Parathyroid adenoma (tissue), 2 donors: ENCODE measurements around the gene RASAL1.

Source experiments
- H2AFZ ChIP-seq: fragments of 300-600 bp; sonication (generic); one replicate; pipeline ENCODE4 v1.7.0; 2017; ENCODE audit warnings: antibody characterized with exemption, mild to moderate bottlenecking
- H3K27ac ChIP-seq: fragments of 300-600 bp; sonication (generic); one replicate; pipeline ENCODE4 v1.7.0; 2017
- H3K27me3 ChIP-seq: fragments of 300-600 bp; sonication (generic); one replicate; pipeline ENCODE4 v1.7.0; 2017; ENCODE audit warnings: low read length; ENCODE audit not compliant: control insufficient read depth, insufficient read depth
- H3K36me3 ChIP-seq: fragments of 300-600 bp; sonication (generic); one replicate; pipeline ENCODE4 v1.7.0; 2017; ENCODE audit warnings: low read length; ENCODE audit not compliant: control insufficient read depth, insufficient read depth
- H3K4me1 ChIP-seq: fragments of 300-600 bp; sonication (generic); one replicate; pipeline ENCODE4 v1.7.0; 2017; ENCODE audit warnings: control low read depth
- H3K4me2 ChIP-seq: fragments of 300-600 bp; sonication (generic); one replicate; pipeline ENCODE4 v1.7.0; 2017; ENCODE audit warnings: low read length
- H3K4me3 ChIP-seq: fragments of 300-600 bp; sonication (generic); one replicate; pipeline ENCODE4 v1.7.0; 2017; ENCODE audit warnings: low read depth, low read length
- H3K79me2 ChIP-seq: fragments of 300-600 bp; sonication (generic); one replicate; pipeline ENCODE4 v1.7.0; 2017; ENCODE audit warnings: control low read depth
- H3K9ac ChIP-seq: fragments of 300-600 bp; sonication (generic); one replicate; pipeline ENCODE4 v1.7.0; 2017; ENCODE audit warnings: mild to moderate bottlenecking
- H3K9me3 ChIP-seq: fragments of 300-600 bp; sonication (generic); one replicate; pipeline ENCODE4 v1.7.0; 2017; ENCODE audit warnings: low read length; ENCODE audit not compliant: control insufficient read depth
- TF ChIP-seq, protein P1 (sequence below): fragments of 300-600 bp; sonication (generic); IDR thresholded peaks from one replicate; pipeline ENCODE4 v1.7.0; 2017; ENCODE audit warnings: antibody characterized with exemption, mild to moderate bottlenecking
- donor health status: primary hyperparathyroidism.

Gene RASAL1

DNA sequence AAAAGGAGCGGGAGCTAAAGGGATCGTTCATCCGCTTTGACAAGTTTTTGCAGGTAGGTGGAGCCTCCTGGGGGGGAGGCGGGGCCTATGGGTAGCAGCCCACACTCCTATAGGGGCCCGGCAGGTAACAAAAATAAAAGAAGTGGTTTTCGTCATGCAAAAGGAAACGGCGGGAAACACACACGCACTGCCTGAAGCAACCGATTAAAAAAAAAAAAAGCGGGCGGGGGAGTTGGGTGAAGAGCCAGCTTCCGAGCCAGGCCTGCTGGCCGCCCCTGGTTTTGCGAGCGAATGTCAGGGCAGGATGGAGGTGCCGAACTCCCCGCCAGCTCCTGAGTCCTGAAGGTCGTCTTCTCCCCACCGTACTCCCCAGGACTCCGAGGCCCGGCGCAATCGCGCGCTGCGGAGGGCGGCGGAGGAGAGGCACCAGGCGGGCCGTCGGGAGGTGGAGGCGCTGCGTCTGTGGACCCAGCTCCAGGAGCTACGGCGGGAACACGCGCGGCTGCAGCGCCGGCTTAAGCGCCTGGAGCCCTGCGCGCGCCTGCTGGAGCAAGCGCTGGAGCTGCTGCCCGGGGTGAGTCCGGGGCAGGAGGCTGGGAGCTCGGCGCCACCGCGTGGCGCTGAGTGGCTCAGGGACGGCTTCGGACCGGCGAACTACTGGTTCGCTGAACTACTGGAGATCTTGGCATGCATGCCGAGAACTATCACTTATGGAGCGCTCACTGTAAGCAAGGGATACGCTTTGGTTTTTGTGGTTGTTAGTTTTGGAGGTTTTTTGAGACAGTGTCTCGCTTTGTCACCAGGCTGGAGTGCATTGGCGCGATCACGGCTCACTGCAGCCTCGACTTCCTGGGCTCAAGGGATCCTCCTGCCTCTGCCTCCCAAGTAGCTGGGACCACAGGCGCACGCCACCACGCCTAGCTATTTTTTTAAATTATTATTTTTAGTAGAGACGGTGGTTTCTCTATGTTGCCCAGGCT is 17.6 kb upstream of the RASAL1 start:
- H3K36me3 ChIP-seq = no peaks in the 10 kb centered on the region
- no peaks in the 10 kb centered on the region for H3K27me3 ChIP-seq
- H3K4me1 ChIP-seq = peaks cover 8% of the 10 kb centered on the region
- H2AFZ ChIP-seq = peak overlapping the region; percentile 96
- H3K9ac ChIP-seq = no peak overlapping the region
- no peaks in the 10 kb centered on the region for H3K79me2 ChIP-seq
- no peaks in the 10 kb centered on the region for H3K9me3 ChIP-seq
- peak overlapping the region; percentile 44 for H3K4me3 ChIP-seq
- TF ChIP-seq, protein P1, sequence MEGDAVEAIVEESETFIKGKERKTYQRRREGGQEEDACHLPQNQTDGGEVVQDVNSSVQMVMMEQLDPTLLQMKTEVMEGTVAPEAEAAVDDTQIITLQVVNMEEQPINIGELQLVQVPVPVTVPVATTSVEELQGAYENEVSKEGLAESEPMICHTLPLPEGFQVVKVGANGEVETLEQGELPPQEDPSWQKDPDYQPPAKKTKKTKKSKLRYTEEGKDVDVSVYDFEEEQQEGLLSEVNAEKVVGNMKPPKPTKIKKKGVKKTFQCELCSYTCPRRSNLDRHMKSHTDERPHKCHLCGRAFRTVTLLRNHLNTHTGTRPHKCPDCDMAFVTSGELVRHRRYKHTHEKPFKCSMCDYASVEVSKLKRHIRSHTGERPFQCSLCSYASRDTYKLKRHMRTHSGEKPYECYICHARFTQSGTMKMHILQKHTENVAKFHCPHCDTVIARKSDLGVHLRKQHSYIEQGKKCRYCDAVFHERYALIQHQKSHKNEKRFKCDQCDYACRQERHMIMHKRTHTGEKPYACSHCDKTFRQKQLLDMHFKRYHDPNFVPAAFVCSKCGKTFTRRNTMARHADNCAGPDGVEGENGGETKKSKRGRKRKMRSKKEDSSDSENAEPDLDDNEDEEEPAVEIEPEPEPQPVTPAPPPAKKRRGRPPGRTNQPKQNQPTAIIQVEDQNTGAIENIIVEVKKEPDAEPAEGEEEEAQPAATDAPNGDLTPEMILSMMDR = peak; percentile 86
- H3K27ac ChIP-seq = peak overlapping the region; percentile 70
- peak overlapping the region; percentile 73 for H3K4me2 ChIP-seq

DNA sequence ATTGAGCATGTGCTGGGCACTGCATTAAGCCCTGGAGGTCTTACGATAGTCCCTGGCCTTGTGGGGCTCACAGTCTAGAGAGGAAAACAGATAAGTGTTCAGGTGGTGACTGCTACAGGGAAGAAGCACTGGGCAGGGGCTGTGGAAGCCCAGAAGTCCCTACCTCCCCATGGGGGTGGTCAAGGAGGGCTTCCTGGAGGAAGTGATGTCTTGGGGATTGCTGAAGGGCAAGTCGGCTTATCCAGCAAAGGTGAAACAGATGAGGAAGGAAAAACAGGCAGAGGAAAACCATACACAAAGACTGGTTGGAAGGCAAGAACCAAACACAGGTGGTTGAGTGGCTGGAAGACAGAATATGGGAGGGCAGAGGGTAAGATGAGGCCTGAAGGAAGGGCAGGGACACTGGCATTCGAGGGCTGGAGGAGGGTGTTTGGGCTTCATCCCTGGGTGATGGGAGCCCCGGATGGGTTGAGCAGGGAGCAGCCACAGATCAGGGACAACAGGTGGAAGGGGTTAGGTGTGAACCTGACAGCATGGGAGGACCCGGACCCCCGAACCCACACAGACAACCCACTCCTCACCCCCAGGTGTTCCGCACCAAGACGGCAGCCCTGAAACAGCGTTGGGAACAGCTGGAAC is 16.8 kb upstream of the RASAL1 start:
- no peak overlapping the region for H3K4me3 ChIP-seq
- no peaks in the 10 kb centered on the region for H3K36me3 ChIP-seq
- H3K9me3 ChIP-seq = no peaks in the 10 kb centered on the region
- TF ChIP-seq, protein P1 = no peak
- H3K27me3 ChIP-seq = no peaks in the 10 kb centered on the region
- H3K9ac ChIP-seq = no peak overlapping the region
- peaks cover 8% of the 10 kb centered on the region for H3K4me1 ChIP-seq
- H3K27ac ChIP-seq = peak overlapping the region; percentile 70
- no peaks in the 10 kb centered on the region for H3K79me2 ChIP-seq
- H2AFZ ChIP-seq = peak overlapping the region; percentile 96
- no peak overlapping the region for H3K4me2 ChIP-seq

DNA sequence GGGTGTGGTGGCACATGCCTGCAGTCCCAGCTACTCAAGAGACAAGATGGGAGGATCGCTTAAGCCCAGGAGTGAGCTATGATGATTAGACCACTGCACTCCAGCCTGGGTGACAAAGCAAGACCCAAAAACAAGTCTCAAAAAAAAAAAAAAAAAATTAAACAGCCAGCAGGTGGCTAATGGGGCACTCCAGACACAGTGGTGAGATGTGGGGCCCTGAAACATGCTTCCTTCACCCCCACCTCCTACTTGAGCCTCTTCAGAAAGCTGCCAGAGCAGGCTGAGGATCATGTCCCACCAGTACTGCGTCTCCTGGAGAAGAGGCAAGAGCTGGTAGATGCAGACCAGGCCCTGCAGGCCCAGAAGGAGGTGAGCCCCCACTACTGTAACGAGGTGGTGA is 16.1 kb upstream of the RASAL1 start:
- Histone ChIP-seq H3K27me3 (no peaks in the 10 kb centered on the region), H3K27ac (no peak overlapping the region), H3K36me3 (no peaks in the 10 kb centered on the region), H3K9ac (no peak overlapping the region), H3K9me3 (no peaks in the 10 kb centered on the region), H3K4me2 (no peak overlapping the region), H2AFZ (no peak overlapping the region), H3K4me3 (no peak overlapping the region), H3K79me2 (no peaks in the 10 kb centered on the region), H3K4me1 (peaks cover 8% of the 10 kb centered on the region)
- TF ChIP-seq, protein P1 = no peak

DNA sequence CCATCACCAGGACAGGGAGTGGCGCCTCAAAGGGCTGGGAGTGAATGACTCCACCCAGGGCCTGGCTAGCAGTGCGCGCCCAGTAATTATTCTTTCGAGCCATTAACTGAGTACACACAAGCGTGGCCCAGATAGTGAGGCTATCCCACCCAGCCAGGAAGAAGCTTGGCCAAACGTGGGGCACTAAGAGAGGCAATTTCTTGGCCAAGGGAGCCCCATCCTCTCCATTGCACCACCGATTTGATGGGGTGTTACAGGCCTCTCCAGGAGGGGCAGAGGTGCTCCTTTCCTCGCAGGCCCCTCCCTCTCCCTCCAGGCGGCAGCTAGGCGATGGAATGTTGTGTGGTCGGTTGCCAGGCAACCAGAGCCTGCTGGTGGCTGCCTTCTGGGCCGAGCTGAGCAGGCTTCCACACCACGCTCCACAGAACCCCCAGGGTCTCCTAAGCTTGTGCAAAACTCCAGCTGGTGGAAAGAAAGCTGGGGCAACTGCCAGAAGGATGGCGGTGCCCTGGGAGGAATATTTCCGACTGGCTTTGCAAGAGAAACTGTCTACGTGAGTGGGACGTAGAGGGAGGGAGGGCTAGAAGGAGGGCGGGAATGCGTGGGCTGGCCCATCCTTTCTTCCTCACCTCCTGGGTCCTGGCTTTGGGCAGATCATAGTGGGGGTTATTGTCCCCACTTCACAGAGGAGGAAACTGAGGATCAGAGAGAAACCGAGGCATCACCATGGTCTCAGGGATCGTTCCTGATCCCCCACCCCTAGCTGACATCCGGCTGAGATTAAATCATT is 14.0 kb upstream of the RASAL1 start, which contains the start of gene CFAP73:
CFAP73 (plus strand) TSS at position 364 of the 790 bp plus-strand sequence; CDS start at position 498, 134 bp downstream.
- Histone ChIP-seq H3K79me2 (no peaks in the 10 kb centered on the region), H3K36me3 (no peaks in the 10 kb centered on the region), H3K27ac (peak within 1 kb of the TSS; percentile 37), H3K4me3 (no peak within 1 kb of the TSS), H3K9me3 (no peaks in the 10 kb centered on the region), H3K9ac (no peak within 1 kb of the TSS), H3K4me1 (peaks cover 13% of the 10 kb centered on the region), H2AFZ (peak within 1 kb of the TSS; percentile 58), H3K27me3 (no peaks in the 10 kb centered on the region), H3K4me2 (no peak within 1 kb of the TSS)
- TF ChIP-seq, protein P1 = peak; percentile 10
